HG02798 (cell line): Measurements from ENCODE around the gene HMCN1.

Experiments used
- ATAC-seq: cut with Tn5 transposase; IDR thresholded peaks from one replicate; pipeline ENCODE4 v1.9.1; 2021; ENCODE audit warnings: mild to moderate bottlenecking; ENCODE audit not compliant: unreplicated experiment, poor library complexity

Gene HMCN1

DNA sequence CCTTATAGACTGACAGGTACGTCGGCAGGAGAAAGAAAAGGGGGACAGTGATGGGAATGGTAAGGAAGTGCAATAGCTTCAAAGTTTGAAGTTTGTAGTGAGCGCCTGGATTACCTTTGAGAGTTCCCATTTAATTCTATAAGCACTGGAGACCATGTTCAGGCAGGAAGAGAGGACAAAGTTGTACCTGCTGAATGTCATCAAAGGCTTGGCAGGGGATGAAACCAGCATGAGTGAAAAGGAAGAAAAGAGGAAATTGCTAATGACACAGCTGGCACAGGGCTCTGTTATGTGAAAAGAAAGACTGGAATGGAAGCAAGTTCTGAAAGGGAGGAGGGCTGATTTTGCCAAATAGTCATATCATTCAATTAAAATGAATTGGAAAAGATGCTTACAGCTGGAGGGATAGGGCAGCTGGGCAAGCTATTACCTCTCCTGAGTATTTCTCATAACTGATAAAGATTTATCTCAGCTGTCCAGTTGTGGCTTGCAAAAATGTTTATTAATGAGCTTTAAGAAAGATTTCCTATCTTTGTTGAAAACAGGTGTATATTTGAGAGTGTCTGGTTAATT is 109.2 kb downstream of the HMCN1 start:
- ATAC-seq = no peak

GRCh38 chr1:185843986-185844385 is 109.8 kb downstream of the HMCN1 start:
- ATAC-seq = no peak

GRCh38 chr1:185846672-185847444 is 112.7 kb downstream of the HMCN1 start:
- no peak for ATAC-seq

GRCh38 chr1:185849014-185849413 is 114.8 kb downstream of the HMCN1 start:
- ATAC-seq = no peak

GRCh38 chr1:185850366-185850765 is 116.2 kb downstream of the HMCN1 start:
- no peak for ATAC-seq

DNA sequence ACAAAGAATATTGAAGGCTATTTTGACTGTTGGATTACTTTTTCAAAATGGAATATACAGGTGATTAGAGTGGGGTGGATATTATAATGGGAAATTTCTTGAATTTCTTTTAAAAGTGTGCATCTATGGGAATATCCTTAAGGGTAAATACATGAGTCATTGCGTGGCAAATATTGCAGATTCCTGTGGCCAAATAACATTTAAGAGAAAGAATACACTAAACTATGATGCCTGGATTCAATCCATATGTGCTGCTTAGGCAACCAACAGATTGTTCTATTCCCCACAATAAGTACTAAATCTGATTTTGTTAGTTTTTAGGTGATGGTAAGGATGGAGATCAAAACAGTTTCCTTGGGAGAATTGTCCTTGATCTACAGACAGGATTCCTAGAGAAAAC is 119.5 kb downstream of the HMCN1 start:
- no peak for ATAC-seq

DNA sequence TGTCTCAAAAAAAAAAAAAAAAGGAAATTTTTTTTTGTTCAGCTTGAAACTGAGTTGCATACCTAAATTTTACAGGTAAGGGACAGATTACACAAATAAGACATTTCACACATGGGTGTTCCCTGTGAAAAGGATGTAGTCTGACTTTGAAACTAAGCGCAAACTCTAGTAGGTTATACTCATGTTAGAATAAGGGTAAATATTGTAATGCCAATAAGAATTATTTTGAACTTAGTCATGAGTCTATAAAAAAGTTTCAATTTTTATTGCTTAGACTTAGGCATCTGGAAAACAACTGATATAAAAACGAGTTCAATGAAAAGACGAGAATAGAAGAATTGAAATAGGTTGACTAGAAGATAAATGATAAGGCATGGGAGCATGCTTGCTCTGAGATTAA is 122.3 kb downstream of the HMCN1 start:
- ATAC-seq = no peak

DNA sequence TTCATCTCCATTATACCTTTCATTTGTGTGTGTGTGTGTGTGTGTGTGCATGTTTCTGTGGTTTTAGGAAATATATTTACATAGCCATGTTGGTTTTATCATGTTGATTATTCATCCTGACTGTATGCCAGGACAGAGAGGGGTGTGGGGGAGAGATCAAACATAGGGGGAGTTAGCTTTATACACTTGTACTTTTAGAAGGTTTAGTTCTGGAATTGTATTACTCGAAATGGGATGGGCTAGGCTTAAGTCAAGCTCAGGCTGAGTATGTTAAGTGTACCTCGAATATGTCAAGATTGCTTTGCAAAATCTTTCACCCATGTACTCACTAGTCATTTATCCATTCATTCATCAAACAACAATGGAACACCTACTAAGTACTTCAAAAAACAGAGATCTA is 123.3 kb downstream of the HMCN1 start:
- no peak for ATAC-seq

DNA sequence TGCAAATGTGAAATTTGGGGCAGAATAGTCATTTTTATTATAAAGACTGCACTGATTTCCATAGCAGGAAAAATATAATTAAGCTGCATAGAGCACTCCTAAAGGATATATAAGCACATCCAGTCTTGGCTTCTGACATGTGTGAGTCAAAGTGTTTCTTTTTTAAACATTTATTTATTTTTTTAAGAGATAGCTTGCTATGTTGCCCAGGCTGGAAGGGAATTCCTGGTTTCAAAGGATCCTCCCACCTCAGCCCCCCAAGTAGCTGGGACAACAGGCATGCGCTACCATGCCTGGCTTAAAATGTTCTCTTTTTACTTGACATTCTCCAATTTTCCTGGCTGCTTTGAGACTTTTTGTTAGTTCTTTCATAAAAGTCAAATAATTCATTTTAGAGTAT is 126.1 kb downstream of the HMCN1 start:
- ATAC-seq = no peak

GRCh38 chr1:185860859-185861258 is 126.7 kb downstream of the HMCN1 start:
- ATAC-seq = no peak

DNA sequence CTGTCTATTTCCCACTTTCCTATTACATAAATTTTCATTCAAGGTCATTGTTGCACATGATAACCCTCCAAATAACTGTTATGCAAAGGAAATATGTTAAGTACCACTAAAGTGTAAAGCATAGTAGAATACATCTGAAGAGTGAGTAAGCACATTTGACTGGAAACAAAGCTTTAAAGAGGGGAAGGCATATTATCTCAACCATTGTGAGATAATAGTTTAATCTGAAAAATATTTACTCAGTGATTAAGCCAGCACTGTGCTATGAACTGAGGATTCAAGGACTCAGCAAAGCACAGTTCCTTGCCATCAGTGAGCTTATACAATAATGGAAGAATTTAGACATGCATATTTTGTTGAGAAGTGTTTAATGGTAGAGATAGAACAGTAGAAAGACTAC is 127.4 kb downstream of the HMCN1 start:
- ATAC-seq = no peak

DNA sequence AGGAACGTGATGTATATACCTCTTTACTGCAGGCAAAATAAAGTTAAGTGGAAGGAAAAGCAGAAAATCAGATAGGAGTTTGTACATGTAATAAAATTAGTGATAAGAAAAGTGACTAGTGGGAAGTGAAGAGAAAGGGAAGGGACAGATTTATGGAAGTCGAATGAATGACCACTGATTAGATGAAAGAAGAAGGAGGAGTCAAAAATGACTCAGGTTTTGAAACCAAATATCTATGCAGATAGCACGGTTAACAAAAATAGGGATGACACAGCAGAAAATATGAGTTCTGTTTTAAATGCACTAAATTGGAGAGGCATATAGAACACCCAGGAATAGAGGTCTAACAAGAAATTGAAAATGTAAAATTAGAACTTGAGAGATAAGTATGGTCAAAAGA is 128.0 kb downstream of the HMCN1 start:
- ATAC-seq = no peak

DNA sequence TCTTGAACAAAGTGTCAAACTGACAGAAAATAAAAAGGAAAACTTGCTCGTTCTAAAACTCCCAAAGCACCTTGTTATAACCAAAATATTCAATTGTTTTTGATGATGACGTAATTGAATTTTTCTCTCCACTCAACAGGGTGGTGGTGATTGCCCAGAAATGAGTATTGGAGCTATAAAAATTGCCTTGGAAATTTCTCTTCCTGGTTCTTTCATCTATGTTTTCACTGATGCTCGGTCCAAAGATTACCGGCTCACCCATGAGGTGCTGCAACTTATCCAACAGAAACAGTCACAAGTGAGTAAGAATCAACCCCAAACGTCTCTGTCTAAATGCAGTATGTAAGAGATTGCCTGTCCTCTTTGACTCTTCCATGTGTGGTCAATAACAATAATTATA is 130.1 kb downstream of the HMCN1 start:
- ATAC-seq = no peak

DNA sequence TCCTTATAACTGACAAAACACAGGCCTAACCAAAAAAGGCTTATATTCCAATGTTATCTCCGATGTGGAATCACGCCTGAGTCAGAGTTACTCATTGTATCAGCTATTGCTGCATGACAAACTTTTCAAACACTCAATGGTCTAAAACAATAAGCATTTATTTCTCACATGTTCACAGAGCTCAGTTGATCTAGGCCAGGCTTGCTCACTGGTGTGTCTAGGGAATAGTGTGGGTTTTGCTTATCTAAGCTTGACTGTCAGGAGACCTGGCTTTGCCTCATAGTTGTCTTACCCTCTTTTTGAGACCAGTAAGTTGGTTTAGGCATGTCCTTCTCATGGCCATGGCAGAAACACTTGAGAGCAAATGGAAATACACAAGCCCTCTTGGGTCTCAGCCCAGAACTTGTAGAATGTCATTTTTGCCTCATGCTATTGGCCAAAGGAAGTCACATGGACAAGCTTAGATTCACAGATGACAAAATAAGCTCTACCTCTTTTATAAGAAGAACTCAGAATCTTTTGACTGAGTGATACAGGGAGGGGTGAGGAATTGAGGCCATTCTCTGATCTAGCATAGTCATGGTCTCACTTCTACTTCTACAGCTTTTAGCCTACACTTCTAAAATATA is 130.8 kb downstream of the HMCN1 start:
- no peak for ATAC-seq

DNA sequence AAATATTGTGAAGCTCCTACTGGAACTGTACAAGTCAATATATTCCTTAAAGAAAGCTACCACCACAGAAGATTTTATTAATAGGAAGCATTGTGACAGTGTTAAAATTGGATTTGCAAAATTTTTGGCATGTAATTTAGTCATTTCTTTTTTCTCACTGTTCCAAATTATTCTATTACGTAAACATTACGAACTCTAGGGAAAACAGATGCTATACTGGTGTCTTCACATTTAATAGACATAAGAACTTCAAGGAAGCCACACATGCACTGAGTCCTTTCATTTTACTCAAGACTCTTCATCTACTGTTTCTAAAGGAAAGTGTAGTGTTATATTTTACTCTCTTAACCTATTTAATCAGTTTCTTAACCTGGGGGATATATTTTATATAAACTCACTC is 135.4 kb downstream of the HMCN1 start:
- ATAC-seq = no peak

DNA sequence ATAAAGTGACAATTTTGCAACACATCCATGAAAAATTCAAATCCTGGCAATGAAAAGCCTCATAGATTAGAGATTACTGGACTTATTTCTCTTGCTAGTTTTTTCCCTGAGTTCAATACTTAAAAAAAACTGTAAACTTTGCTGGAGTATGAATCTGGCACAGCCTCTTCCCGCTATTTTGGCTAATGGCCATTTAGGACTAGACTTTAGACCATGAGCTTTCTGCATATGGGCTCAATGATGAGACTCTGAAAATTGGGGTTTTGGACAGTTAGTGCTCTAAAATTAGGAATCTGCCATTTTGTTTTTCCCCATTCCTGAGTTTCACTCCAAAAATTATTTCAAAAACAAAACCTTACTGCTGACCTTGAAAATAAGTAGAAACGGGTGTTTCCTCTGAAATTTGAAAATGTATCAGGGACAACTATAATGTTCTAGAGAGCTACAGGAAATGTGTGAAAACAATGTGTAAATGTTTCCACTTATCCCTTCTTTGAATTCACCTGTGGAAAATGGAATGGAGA is 137.5 kb downstream of the HMCN1 start:
- no peak for ATAC-seq

DNA sequence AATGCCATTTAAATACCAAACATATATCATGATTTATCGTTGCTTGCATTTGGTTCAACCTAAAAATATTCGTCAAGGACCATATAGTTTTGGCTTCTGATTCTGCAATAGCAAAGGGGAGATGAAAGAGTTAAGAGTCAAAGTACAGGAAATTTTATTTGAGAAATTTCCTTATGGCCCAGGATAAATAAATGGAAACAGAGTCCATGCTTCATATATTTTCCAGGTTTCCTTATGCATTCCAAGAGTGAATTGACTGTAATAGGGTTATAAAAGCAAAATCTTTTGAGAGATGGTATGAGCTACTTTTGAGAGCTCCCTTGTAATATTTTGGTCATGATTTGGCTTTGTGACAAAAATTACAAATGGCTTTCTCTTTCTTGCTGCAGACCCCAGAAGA is 140.1 kb downstream of the HMCN1 start:
- ATAC-seq = no peak

GRCh38 chr1:185880330-185880729 is 146.1 kb downstream of the HMCN1 start:
- no peak for ATAC-seq

- no peak for ATAC-seq
These were observed 146.7 kb downstream of the HMCN1 start for GRCh38 chr1:185880779-185881333.

- ATAC-seq = no peak
These were observed 151.9 kb downstream of the HMCN1 start for GRCh38 chr1:185886046-185886445.

GRCh38 chr1:185886671-185887070 is 152.5 kb downstream of the HMCN1 start:
- ATAC-seq = no peak
